ENCODE data around the gene ADAMTS12.

ADAMTS12 gene

DNA sequence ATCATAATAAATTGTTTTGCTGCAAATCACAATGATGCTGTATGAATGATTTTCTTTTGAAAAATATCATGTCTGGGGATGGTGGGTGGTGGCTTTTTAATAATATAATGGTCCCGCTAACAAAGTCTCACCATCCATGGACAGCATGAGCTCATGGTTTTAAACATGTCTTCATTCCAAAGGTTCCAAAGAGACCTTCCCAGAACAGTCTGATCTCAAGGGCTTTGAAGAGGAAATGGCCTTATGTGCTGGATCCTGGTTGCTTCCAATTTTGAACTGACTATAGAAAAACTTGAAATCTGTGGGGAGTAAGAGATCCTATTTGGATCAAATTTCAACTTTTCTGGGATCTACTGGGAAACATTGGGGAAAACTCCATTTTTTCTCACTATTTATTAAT lies 121.8 kb downstream of the ADAMTS12 start:
- TF ChIP-seq, protein P1, sequence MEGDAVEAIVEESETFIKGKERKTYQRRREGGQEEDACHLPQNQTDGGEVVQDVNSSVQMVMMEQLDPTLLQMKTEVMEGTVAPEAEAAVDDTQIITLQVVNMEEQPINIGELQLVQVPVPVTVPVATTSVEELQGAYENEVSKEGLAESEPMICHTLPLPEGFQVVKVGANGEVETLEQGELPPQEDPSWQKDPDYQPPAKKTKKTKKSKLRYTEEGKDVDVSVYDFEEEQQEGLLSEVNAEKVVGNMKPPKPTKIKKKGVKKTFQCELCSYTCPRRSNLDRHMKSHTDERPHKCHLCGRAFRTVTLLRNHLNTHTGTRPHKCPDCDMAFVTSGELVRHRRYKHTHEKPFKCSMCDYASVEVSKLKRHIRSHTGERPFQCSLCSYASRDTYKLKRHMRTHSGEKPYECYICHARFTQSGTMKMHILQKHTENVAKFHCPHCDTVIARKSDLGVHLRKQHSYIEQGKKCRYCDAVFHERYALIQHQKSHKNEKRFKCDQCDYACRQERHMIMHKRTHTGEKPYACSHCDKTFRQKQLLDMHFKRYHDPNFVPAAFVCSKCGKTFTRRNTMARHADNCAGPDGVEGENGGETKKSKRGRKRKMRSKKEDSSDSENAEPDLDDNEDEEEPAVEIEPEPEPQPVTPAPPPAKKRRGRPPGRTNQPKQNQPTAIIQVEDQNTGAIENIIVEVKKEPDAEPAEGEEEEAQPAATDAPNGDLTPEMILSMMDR (IDR thresholded peaks at IDR 0.05; ENCODE audit: low read depth, low read length), result no peak
- no peak for TF ChIP-seq EZH2phosphoT487 (IDR thresholded peaks at IDR 0.05; ENCODE audit: low read depth)
- H3K9me3 ChIP-seq (ENCODE audit: insufficient read depth, low read length), result no peaks in the 10 kb centered on the region

DNA sequence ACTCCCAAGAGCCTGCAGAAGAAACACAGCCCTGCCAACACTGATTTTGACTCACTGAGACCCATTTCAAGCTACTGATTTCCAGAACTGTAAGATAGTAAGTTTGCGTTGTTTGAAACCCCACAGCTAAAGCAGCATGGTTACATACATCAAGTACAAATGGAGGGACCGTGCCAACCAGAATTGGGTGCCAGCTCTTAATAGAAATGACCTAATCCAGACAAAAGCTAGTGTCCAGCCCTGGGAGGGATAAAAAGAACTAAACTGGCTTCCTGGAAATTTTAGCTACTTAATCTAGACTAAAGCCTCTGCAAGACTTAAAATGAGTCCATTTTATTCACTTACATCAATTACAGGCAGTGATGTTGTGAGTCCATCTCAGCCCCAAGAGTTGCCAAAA lies 122.6 kb downstream of the ADAMTS12 start:
- Histone ChIP-seq H4K20me1 (ENCODE audit: insufficient read depth, low read length) (no peaks in the 10 kb centered on the region), H3K79me2 (ENCODE audit: low read length) (no peaks in the 10 kb centered on the region), H3K9me3 (ENCODE audit: insufficient read depth, low read length) (no peaks in the 10 kb centered on the region), H3K9ac (ENCODE audit: low read length) (no peak overlapping the region), H2AFZ (ENCODE audit: low read depth, low read length) (no peak overlapping the region), H3K4me2 (ENCODE audit: low read length) (no peak overlapping the region), H3K36me3 (replicated peaks; ENCODE audit: low read depth, low read length) (no peaks in the 10 kb centered on the region), H3K4me1 (ENCODE audit: low read length) (no peaks in the 10 kb centered on the region), H3K27ac (ENCODE audit: low read length) (no peak overlapping the region), H3K27me3 (ENCODE audit: low read depth, low read length) (no peaks in the 10 kb centered on the region), H3K4me3 (ENCODE audit: low read length) (no peak overlapping the region)
- TF ChIP-seq EZH2phosphoT487 (IDR thresholded peaks at IDR 0.05; ENCODE audit: low read depth), result no peak
- TF ChIP-seq, protein P1 (IDR thresholded peaks at IDR 0.05; ENCODE audit: low read depth, low read length), result no peak

More for the DNA sequence above, 121.8 kb downstream of the ADAMTS12 start:
- Histone ChIP-seq H3K27me3 (ENCODE audit: low read depth, low read length) (no peaks in the 10 kb centered on the region), H3K4me1 (ENCODE audit: low read length) (no peaks in the 10 kb centered on the region), H3K79me2 (ENCODE audit: low read length) (no peaks in the 10 kb centered on the region), H3K36me3 (replicated peaks; ENCODE audit: low read depth, low read length) (no peaks in the 10 kb centered on the region), H3K27ac (ENCODE audit: low read length) (no peak overlapping the region), H3K4me3 (ENCODE audit: low read length) (no peak overlapping the region), H4K20me1 (ENCODE audit: insufficient read depth, low read length) (no peaks in the 10 kb centered on the region), H2AFZ (ENCODE audit: low read depth, low read length) (no peak overlapping the region), H3K4me2 (ENCODE audit: low read length) (no peak overlapping the region), H3K9ac (ENCODE audit: low read length) (no peak overlapping the region)

DNA sequence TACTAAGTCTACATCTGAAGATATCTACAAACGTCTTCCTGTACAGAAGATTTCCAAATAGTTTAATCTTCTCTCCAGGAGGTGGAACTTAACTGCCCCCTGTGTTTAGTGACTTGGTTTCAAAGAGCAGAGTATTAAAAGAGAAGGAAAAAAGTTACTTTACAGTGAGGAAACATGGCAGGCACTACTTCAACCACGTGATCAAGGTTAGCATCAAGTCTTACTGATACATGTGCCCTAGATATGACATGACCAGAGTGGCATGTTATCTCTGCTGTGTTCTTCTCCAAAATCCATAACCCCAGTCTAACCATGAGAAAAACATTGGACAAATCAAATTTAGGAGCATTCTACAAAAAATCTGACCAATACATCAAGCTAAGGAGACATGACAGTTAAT lies 125.8 kb downstream of the ADAMTS12 start:
- Histone ChIP-seq H3K36me3 (replicated peaks; ENCODE audit: low read depth, low read length) (no peaks in the 10 kb centered on the region), H3K4me3 (ENCODE audit: low read length) (no peak overlapping the region), H3K27ac (ENCODE audit: low read length) (no peak overlapping the region), H3K9ac (ENCODE audit: low read length) (no peak overlapping the region), H3K4me1 (ENCODE audit: low read length) (no peaks in the 10 kb centered on the region), H3K4me2 (ENCODE audit: low read length) (no peak overlapping the region), H3K27me3 (ENCODE audit: low read depth, low read length) (no peaks in the 10 kb centered on the region), H4K20me1 (ENCODE audit: insufficient read depth, low read length) (no peaks in the 10 kb centered on the region), H3K79me2 (ENCODE audit: low read length) (no peaks in the 10 kb centered on the region), H3K9me3 (ENCODE audit: insufficient read depth, low read length) (no peaks in the 10 kb centered on the region), H2AFZ (ENCODE audit: low read depth, low read length) (no peak overlapping the region)
- no peak for TF ChIP-seq EZH2phosphoT487 (IDR thresholded peaks at IDR 0.05; ENCODE audit: low read depth)
- TF ChIP-seq, protein P1 (IDR thresholded peaks at IDR 0.05; ENCODE audit: low read depth, low read length), result no peak

DNA sequence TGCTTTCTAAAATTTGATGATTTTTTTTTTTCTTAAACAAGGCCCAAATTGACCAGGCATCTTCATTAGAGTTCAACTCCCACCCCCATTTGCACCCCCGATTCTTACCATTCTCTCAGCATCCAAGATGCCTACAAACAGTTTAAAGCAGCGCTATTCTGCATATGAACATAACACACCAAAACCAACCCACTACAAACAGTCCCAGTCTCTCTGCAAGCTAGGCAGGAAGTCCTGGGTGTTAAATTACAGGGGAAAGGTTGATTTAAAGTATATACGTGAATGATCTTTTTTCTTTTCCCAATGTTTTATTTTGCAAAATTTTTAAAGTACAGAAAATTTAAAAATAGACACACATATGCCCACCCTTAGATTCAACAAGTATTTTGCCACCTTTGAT lies 127.0 kb downstream of the ADAMTS12 start:
- no peak overlapping the region for H3K27ac ChIP-seq (ENCODE audit: low read length)
- no peaks in the 10 kb centered on the region for H4K20me1 ChIP-seq (ENCODE audit: insufficient read depth, low read length)
- H3K9ac ChIP-seq (ENCODE audit: low read length), result no peak overlapping the region
- no peaks in the 10 kb centered on the region for H3K27me3 ChIP-seq (ENCODE audit: low read depth, low read length)
- no peak overlapping the region for H3K4me2 ChIP-seq (ENCODE audit: low read length)
- H2AFZ ChIP-seq (ENCODE audit: low read depth, low read length), result no peak overlapping the region
- no peak overlapping the region for H3K4me3 ChIP-seq (ENCODE audit: low read length)
- no peaks in the 10 kb centered on the region for H3K36me3 ChIP-seq (replicated peaks; ENCODE audit: low read depth, low read length)
- no peaks in the 10 kb centered on the region for H3K79me2 ChIP-seq (ENCODE audit: low read length)
- H3K9me3 ChIP-seq (ENCODE audit: insufficient read depth, low read length), result no peaks in the 10 kb centered on the region
- H3K4me1 ChIP-seq (ENCODE audit: low read length), result no peaks in the 10 kb centered on the region
- TF ChIP-seq, protein P1 (IDR thresholded peaks at IDR 0.05; ENCODE audit: low read depth, low read length), result no peak
- TF ChIP-seq EZH2phosphoT487 (IDR thresholded peaks at IDR 0.05; ENCODE audit: low read depth), result no peak
